ENCODE data around the gene ATP1A1.
A peak's percentile ranks its signal among the peaks of the same experiment; 100 is the strongest.

The ATP1A1 gene

GRCh38 chr1:116390195-116390594, 17.2 kb downstream of the ATP1A1 start:
- no peak for DNase-seq (ENCODE audit: low read depth in 2 of 2)

DNA sequence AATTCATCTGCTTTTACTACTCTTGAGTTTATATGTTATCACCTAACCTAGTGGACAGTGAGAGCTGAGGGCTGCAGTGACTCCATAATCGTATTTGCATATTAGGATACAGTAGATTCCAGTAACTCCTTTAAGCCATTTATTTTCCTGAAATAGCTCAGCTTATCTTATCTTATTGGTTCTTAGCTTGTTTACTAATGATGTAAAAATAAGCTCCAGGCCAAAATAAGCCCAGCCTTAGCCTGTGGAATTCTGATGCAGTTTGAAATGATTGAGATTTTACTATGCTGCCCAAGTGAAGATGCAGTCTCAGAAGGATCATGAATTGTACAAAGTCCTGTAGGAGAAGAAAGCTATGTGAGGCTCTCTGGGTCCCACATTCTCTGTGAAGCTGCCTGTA, 18.1 kb downstream of the ATP1A1 start:
- DNase-seq (ENCODE audit: low read depth in 2 of 2): no peak

GRCh38 chr1:116392717-116393404, 19.8 kb downstream of the ATP1A1 start:
- DNase-seq (ENCODE audit: low read depth in 2 of 2): no peak

GRCh38 chr1:116393792-116394191, 20.7 kb downstream of the ATP1A1 start:
- no peak for DNase-seq (ENCODE audit: low read depth in 2 of 2)

GRCh38 chr1:116394270-116394669, 21.2 kb downstream of the ATP1A1 start:
- no peak for DNase-seq (ENCODE audit: low read depth in 2 of 2)

- DNase-seq (ENCODE audit: low read depth in 2 of 2): no peak
These were observed 23.7 kb downstream of the ATP1A1 start for GRCh38 chr1:116396769-116397168.

GRCh38 chr1:116397728-116398127, 24.7 kb downstream of the ATP1A1 start:
- no peak for DNase-seq (ENCODE audit: low read depth in 2 of 2)

DNA sequence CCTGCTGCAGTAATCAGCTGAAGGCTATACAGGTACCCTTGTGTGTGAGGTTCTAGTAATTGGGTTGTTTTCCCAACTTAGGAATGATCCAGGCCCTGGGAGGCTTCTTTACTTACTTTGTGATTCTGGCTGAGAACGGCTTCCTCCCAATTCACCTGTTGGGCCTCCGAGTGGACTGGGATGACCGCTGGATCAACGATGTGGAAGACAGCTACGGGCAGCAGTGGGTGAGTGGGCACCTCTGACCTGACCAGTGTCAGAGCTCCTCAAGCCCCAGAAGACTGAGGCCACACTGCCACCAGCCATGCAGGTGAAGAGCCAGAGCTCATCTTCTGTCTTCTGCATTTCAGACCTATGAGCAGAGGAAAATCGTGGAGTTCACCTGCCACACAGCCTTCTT, 27.7 kb downstream of the ATP1A1 start:
- DNase-seq (ENCODE audit: low read depth in 2 of 2): no peak

DNA sequence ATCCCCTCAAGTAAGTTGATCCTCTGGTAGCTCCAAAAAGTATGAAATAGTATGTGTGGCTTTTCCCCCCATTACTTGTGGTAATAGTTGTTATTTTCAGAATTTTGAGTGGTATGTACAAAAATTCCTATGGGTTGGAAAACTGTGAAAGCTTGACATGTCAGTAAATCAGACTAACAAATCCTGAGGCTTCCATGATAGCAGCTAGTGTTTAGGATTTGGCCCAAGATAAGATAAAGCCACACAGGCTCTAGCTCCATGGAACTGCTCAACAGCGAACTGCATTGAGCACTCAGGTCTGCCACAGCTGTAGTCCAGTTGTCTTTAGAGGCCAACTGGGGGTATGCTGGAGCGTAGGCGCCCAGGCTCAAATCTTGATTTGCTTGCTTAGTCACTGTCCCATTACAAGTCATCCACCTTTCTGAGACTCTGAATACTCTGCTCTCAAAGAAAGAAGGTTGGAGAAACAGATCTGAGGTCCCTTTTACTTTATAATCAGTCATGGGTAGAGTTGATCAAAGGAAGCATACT, 28.7 kb downstream of the ATP1A1 start:
- DNase-seq (ENCODE audit: low read depth in 2 of 2): no peak

- DNase-seq (ENCODE audit: low read depth in 2 of 2): no peak
These were observed 29.3 kb downstream of the ATP1A1 start for GRCh38 chr1:116402333-116402732.

DNA sequence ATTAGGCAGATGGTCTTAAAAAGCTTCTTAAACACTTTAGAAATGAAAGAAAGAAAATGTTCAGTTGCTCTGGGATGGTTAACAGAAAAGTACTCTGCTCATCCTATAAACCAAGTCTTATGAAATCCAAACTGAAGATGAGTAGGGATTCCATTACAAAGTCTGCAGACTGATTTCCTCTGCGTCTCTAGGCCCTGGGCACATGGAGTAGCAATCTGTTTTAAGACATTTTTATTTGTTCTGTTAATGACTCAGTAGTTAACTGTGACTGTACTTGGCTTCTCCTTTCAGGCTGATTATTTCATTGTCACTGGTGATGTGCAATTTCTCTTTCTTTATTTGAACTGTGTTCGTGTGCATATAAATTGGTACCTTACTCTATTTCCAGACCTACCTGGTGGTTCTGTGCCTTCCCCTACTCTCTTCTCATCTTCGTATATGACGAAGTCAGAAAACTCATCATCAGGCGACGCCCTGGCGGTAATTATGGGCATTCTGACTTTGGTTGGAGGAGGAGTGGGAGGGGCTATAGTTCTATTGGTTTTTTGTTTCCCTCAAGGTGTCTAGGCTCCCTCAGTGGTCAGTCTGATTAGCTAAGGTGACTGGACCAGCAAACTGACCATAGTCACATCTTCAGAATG, 30.6 kb downstream of the ATP1A1 start:
- DNase-seq (ENCODE audit: low read depth in 2 of 2): no peak

- DNase-seq (ENCODE audit: low read depth in 2 of 2): no peak
These were observed 31.7 kb downstream of the ATP1A1 start for GRCh38 chr1:116404699-116405098.

- DNase-seq (ENCODE audit: low read depth in 2 of 2): no peak
These were observed 32.4 kb downstream of the ATP1A1 start for GRCh38 chr1:116405241-116406135.

DNA sequence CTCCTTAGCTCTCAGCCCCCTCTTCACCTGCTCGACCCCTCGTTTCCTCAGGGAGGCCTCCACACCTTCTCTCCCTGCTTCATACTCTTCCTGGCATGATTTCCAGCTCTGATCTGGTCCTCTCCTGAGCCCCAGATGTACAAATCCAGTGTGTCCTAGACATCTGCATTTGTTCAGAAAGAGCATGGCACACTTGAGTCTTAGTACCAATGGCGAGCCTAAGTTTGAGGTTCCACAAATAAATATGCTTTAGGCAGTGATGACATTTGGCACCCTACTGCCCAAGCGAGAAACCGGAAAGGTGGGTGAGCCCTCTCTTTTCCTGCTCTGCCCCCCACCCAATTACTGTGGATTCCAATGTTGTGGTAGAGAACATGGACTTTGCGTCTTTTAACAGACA, 34.0 kb downstream of the ATP1A1 start:
- no peak for DNase-seq (ENCODE audit: low read depth in 2 of 2)

GRCh38 chr1:116408193-116408592, 35.1 kb downstream of the ATP1A1 start:
- no peak for DNase-seq (ENCODE audit: low read depth in 2 of 2)

GRCh38 chr1:116408803-116409720, 36.0 kb downstream of the ATP1A1 start:
- DNase-seq (ENCODE audit: low read depth in 2 of 2): no peak

GRCh38 chr1:116409751-116410191, 36.7 kb downstream of the ATP1A1 start:
- DNase-seq (ENCODE audit: low read depth in 2 of 2): no peak

DNA sequence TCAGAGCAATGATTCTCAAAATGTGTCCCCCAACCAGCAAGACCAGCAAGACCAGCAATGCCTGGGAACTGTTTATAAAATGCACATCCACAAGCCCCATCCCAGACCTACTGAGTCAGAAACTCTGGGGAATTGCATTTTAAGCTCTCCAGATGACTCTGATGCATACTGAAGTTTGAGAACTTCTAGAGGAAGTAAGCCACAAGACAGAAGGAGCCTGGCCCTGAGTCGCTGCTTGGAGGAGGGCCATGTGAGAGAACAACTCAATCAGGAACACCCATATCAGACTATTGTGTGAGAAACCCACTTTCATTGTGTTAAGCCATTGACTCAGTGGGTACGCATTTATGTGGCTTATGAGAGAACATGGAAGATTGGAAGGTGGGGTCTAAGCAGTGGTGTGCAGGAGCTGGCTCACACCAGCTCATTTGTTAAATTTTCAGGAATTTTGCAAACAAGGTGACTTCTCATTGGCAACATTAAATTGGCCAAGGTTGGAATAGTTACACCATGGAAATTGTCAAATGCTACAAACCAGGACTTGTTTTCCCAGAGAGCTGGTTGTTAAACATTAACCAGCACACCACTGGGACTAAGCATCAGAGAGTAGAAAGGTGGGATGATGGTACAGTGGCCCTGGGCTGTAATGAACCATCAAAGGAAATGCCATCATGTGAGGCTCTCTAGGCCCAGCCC, 38.9 kb downstream of the ATP1A1 start:
- peak; percentile 34 to 36 for DNase-seq (ENCODE audit: low read depth in 2 of 2)

- no peak for DNase-seq (ENCODE audit: low read depth in 2 of 2)
These were observed 39.4 kb downstream of the ATP1A1 start for GRCh38 chr1:116412480-116412798.

- DNase-seq (ENCODE audit: low read depth in 2 of 2): no peak
These were observed 39.9 kb downstream of the ATP1A1 start for GRCh38 chr1:116412898-116413297.

- DNase-seq (ENCODE audit: low read depth in 2 of 2): no peak
These were observed 40.4 kb downstream of the ATP1A1 start for GRCh38 chr1:116413414-116413813.

All from fibroblast of skin of left biceps (primary cell).